ENCODE measurements around the gene ANO3.

Gene ANO3

DNA sequence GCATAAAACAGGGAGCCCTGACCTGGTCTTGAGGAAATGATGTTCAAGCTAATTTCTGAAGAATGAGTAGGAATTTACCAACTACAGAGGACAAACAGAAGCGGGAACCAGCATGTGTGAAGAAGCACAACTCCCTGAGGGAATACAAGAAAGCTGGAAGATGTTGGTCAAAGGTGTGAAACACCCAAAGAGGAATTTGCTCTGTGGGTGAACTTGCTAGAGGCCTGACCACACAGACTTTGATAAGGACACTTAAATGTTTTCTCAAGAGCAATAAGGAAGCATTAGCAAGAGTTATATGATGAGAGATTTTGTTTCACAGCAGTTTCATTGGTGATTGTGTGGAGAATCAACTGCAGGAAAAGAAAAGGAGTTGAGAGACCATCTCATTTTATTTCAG is 372.3 kb downstream of the ANO3 start:
- Histone ChIP-seq H3K36me3 (ENCODE audit: insufficient read depth, insufficient read length, low read length) (no peaks in the 10 kb centered on the region), H3K4me3 (ENCODE audit: insufficient read length, low read depth) (no peak overlapping the region), H3K27me3 (ENCODE audit: insufficient read depth, insufficient read length) (no peaks in the 10 kb centered on the region), H3K9me3 (ENCODE audit: insufficient read depth, low read length) (no peaks in the 10 kb centered on the region), H3K4me1 (ENCODE audit: insufficient read depth, insufficient read length) (no peaks in the 10 kb centered on the region), H3K9ac (ENCODE audit: insufficient read length, low read depth) (no peak overlapping the region)
- no peak for DNase-seq (ENCODE audit: low read depth, low spot score)
- TF ChIP-seq SUZ12 (IDR thresholded peaks at IDR 0.05; ENCODE audit: extremely low read depth, insufficient read depth, insufficient read length): no peak
- no peak for TF ChIP-seq YY1 (IDR thresholded peaks at IDR 0.05; ENCODE audit: insufficient read depth, insufficient read length)
- TF ChIP-seq ZNF274 (IDR thresholded peaks at IDR 0.05; ENCODE audit: low read depth, low read length): no peak

DNA sequence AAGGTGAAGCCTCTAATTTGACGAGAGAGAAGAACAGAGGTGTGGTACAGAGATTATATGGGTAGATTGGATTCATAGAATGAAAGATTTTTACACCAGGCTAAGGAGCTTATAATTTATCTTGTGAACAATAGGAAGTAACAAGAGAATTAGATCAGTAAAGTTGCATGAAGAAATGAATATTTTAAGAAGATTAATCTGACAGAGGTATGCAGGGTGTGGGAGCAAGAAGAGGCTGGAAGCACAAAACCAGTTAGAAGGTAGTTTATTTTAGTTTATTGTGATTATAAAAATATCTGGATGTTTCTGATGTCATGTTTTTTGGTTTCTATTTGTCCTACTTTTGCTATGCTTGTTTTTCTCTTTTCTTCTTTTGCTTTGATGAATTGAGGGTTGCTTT is 374.3 kb downstream of the ANO3 start:
- TF ChIP-seq ZNF274 (IDR thresholded peaks at IDR 0.05; ENCODE audit: low read depth, low read length): no peak
- Histone ChIP-seq H3K9me3 (ENCODE audit: insufficient read depth, low read length) (no peaks in the 10 kb centered on the region), H3K4me3 (ENCODE audit: insufficient read length, low read depth) (no peak overlapping the region), H3K4me1 (ENCODE audit: insufficient read depth, insufficient read length) (no peaks in the 10 kb centered on the region), H3K36me3 (ENCODE audit: insufficient read depth, insufficient read length, low read length) (no peaks in the 10 kb centered on the region), H3K27me3 (ENCODE audit: insufficient read depth, insufficient read length) (no peaks in the 10 kb centered on the region), H3K9ac (ENCODE audit: insufficient read length, low read depth) (no peak overlapping the region)
- DNase-seq (ENCODE audit: low read depth, low spot score): no peak

GRCh38 chr11:26708736-26709456 is 377.0 kb downstream of the ANO3 start:
- Histone ChIP-seq H3K27me3 (ENCODE audit: insufficient read depth, insufficient read length) (no peaks in the 10 kb centered on the region), H3K9ac (ENCODE audit: insufficient read length, low read depth) (no peak overlapping the region), H3K36me3 (ENCODE audit: insufficient read depth, insufficient read length, low read length) (no peaks in the 10 kb centered on the region), H3K4me1 (ENCODE audit: insufficient read depth, insufficient read length) (no peaks in the 10 kb centered on the region), H3K9me3 (ENCODE audit: insufficient read depth, low read length) (no peaks in the 10 kb centered on the region), H3K4me3 (ENCODE audit: insufficient read length, low read depth) (no peak overlapping the region)
- no peak for TF ChIP-seq YY1 (IDR thresholded peaks at IDR 0.05; ENCODE audit: insufficient read depth, insufficient read length)
- TF ChIP-seq ZNF274 (IDR thresholded peaks at IDR 0.05; ENCODE audit: low read depth, low read length): no peak
- TF ChIP-seq SUZ12 (IDR thresholded peaks at IDR 0.05; ENCODE audit: extremely low read depth, insufficient read depth, insufficient read length): no peak
- no peak for DNase-seq (ENCODE audit: low read depth, low spot score)

DNA sequence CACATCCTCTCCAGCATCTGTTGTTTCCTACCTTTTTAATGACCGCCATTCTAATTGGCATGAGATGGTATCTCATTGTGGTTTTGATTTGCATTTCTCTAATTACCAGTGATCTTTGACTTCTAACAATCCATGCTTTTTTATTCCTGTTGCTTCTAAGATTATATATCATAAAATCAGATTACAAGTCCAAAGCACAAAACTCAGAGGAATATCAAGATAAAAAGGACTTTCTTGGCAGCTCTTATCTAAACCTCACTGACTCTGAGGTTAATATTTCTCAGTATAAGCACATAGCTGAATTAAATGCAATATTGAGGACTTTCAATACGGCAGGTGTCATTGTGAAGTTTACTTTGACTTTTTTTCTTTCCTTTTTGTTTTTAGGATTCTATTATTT is 378.6 kb downstream of the ANO3 start:
- no peak for TF ChIP-seq YY1 (IDR thresholded peaks at IDR 0.05; ENCODE audit: insufficient read depth, insufficient read length)
- no peak for TF ChIP-seq ZNF274 (IDR thresholded peaks at IDR 0.05; ENCODE audit: low read depth, low read length)
- no peak for TF ChIP-seq SUZ12 (IDR thresholded peaks at IDR 0.05; ENCODE audit: extremely low read depth, insufficient read depth, insufficient read length)
- H3K9ac ChIP-seq (ENCODE audit: insufficient read length, low read depth): no peak overlapping the region
- no peaks in the 10 kb centered on the region for H3K36me3 ChIP-seq (ENCODE audit: insufficient read depth, insufficient read length, low read length)
- H3K4me1 ChIP-seq (ENCODE audit: insufficient read depth, insufficient read length): no peaks in the 10 kb centered on the region
- H3K4me3 ChIP-seq (ENCODE audit: insufficient read length, low read depth): no peak overlapping the region
- DNase-seq (ENCODE audit: low read depth, low spot score): no peak
- H3K27me3 ChIP-seq (ENCODE audit: insufficient read depth, insufficient read length): no peaks in the 10 kb centered on the region
- no peaks in the 10 kb centered on the region for H3K9me3 ChIP-seq (ENCODE audit: insufficient read depth, low read length)

- Histone ChIP-seq H3K36me3 (ENCODE audit: insufficient read depth, insufficient read length, low read length) (no peaks in the 10 kb centered on the region), H3K4me3 (ENCODE audit: insufficient read length, low read depth) (no peak overlapping the region), H3K27me3 (ENCODE audit: insufficient read depth, insufficient read length) (no peaks in the 10 kb centered on the region), H3K9ac (ENCODE audit: insufficient read length, low read depth) (no peak overlapping the region), H3K4me1 (ENCODE audit: insufficient read depth, insufficient read length) (no peaks in the 10 kb centered on the region), H3K9me3 (ENCODE audit: insufficient read depth, low read length) (no peaks in the 10 kb centered on the region)
- TF ChIP-seq ZNF274 (IDR thresholded peaks at IDR 0.05; ENCODE audit: low read depth, low read length) (no peak), YY1 (IDR thresholded peaks at IDR 0.05; ENCODE audit: insufficient read depth, insufficient read length) (no peak), SUZ12 (IDR thresholded peaks at IDR 0.05; ENCODE audit: extremely low read depth, insufficient read depth, insufficient read length) (no peak)
- no peak for DNase-seq (ENCODE audit: low read depth, low spot score)
Measured at GRCh38 chr11:26712497-26712896, 380.6 kb downstream of the ANO3 start.

All from NT2/D1 (cell line).